Effector memory CD4-positive, alpha-beta T cell (primary cell): ENCODE data around the gene ZNF407.

ENCODE experiments used
- DNase-seq, 3 donors: peaks; one replicate each; pipeline ENCODE4 v3.0.0-alpha.2; 2020
- H3K27ac ChIP-seq: 2 replicates; pipeline ENCODE4 v1.7.0; 2013; ENCODE audit warnings: mild to moderate bottlenecking, low read length, moderate library complexity; ENCODE audit not compliant: insufficient read depth, poor library complexity, severe bottlenecking
- H3K27me3 ChIP-seq: replicated peaks from 2 replicates; pipeline ENCODE4 v1.7.0; 2013; ENCODE audit warnings: mild to moderate bottlenecking, low read length; ENCODE audit not compliant: insufficient read depth, control insufficient read depth, poor library complexity, severe bottlenecking
- H3K36me3 ChIP-seq: 2 replicates; pipeline ENCODE4 v1.7.0; 2013; ENCODE audit warnings: mild to moderate bottlenecking, low read length, moderate library complexity; ENCODE audit not compliant: control insufficient read depth, insufficient read depth
- H3K4me1 ChIP-seq: 2 replicates; pipeline ENCODE4 v1.7.0; 2013; ENCODE audit warnings: low read length, mild to moderate bottlenecking; ENCODE audit not compliant: control insufficient read depth, insufficient read depth, poor library complexity, severe bottlenecking
- H3K4me3 ChIP-seq: 2 replicates; pipeline ENCODE4 v1.7.0; 2013; ENCODE audit warnings: low read length, low read depth, mild to moderate bottlenecking; ENCODE audit not compliant: insufficient read depth, poor library complexity, severe bottlenecking
- H3K9me3 ChIP-seq: 2 replicates; pipeline ENCODE4 v1.7.0; 2013; ENCODE audit warnings: mild to moderate bottlenecking, low read length, moderate library complexity; ENCODE audit not compliant: control insufficient read depth

Gene ZNF407

DNA sequence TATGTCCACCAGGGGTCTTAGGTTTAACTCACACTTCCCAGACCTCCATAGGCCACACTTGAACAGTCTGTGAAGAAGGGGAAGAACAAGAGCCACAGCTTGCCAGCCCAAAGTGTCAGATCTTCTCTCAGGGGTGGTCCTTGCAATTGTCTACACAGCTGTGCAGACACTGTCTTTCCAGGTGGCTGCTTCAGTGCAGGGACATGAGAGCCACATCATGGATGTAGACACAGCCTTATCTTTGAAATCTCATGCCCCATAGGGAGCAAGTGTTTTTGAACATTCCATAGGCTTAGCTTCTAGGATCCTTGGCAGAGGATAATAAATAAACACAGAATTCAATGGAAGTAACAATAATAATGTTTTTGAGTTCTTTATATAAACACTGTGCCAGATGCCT, 6.7 kb downstream of the ZNF407 start:
- no peaks in the 10 kb centered on the region for H3K36me3 ChIP-seq
- H3K27me3 ChIP-seq = no peaks in the 10 kb centered on the region
- H3K27ac ChIP-seq = no peak overlapping the region
- DNase-seq = no peak
- H3K9me3 ChIP-seq = no peaks in the 10 kb centered on the region
- no peaks in the 10 kb centered on the region for H3K4me1 ChIP-seq
- H3K4me3 ChIP-seq = no peak overlapping the region

DNA sequence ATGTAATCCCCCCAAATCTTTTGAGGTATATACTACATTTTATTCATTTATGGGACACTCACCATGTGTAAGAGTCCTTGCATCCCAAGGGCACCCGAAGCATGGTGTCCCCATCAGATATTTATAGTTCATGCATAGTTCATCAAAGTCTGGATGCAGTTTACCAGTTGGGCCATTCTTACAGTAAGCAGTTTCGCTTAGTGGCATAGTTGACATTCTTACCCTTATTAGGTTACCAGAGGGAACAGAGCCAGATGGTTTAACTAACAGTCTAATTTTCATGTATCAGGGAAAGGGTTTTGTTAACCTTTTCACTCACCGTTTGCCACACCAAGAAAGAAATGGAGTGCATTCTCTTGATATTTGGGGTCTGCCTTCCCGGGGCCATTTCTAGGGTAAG, 7.1 kb downstream of the ZNF407 start:
- no peaks in the 10 kb centered on the region for H3K27me3 ChIP-seq
- no peak for DNase-seq
- no peaks in the 10 kb centered on the region for H3K36me3 ChIP-seq
- no peaks in the 10 kb centered on the region for H3K9me3 ChIP-seq
- H3K4me1 ChIP-seq = no peaks in the 10 kb centered on the region
- H3K27ac ChIP-seq = no peak overlapping the region
- no peak overlapping the region for H3K4me3 ChIP-seq

DNA sequence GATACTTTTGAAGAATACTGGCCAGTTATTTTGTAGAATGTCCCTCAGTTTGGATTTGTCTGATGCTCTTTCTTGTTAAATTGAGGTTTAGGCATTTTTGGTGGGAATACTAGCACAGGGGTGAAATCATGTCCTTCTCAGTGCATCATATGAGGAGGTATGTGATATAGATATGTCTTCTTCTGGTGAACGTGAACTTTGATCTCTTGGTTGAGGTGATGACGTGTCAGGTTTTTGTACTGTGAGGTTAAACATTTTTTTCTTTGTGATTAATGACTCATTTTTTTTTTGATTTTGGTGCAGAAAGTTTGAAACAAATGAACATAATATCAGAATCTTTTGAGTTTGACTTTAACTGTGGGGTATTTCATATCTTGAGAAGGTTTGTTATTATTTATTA, 11.0 kb downstream of the ZNF407 start:
- no peak for DNase-seq
- no peaks in the 10 kb centered on the region for H3K4me1 ChIP-seq
- no peaks in the 10 kb centered on the region for H3K27me3 ChIP-seq
- no peaks in the 10 kb centered on the region for H3K9me3 ChIP-seq
- no peak overlapping the region for H3K4me3 ChIP-seq
- H3K27ac ChIP-seq = no peak overlapping the region
- H3K36me3 ChIP-seq = no peaks in the 10 kb centered on the region

DNA sequence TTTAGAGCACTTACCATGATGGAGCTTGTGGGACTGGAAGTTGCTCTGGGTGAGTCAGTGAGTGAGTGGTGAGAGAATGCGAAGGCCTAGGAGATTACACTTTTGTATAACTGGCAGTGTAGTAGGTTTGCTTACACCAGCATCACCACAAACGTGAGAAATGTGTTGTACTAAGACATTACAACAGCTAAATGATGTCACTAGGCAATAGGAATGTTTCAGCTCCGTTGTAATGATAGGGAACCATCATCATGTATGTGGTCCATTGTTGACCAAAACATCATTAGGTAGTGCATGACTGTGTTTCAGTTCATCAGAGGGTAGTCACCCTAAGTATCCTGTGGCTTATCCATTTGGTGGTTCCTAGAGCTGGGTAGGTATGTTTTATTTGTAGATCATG, 11.9 kb downstream of the ZNF407 start:
- H3K27me3 ChIP-seq = no peaks in the 10 kb centered on the region
- no peaks in the 10 kb centered on the region for H3K9me3 ChIP-seq
- no peak overlapping the region for H3K4me3 ChIP-seq
- H3K4me1 ChIP-seq = no peaks in the 10 kb centered on the region
- H3K27ac ChIP-seq = no peak overlapping the region
- no peaks in the 10 kb centered on the region for H3K36me3 ChIP-seq
- DNase-seq = no peak

DNA sequence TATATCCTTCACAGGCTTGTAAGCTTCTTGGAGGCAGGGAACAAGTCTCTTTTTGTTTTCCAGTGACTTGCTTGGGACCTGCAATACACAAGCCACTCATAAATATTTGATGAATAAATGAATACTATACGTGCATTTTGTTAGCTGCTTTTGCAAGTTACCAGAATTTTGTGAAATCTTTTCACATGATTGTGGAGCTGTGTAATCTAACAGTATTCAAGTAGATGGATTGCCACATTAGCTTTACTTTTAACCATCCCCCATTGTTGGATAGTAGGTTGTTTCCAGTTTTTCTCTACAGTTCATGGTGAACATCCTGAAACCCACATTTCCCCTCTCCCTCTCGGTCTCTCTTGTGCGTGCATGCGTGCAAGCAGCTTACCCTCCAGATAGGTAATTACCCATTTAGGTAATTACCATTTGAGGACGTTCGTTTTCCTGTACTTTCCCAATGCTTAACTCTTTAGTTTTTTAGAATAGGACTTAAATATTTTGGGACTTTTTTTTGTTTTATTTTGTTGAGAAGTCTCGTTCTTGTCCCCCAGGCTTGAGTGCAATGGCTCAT, 12.5 kb downstream of the ZNF407 start:
- no peaks in the 10 kb centered on the region for H3K4me1 ChIP-seq
- H3K9me3 ChIP-seq = no peaks in the 10 kb centered on the region
- no peaks in the 10 kb centered on the region for H3K27me3 ChIP-seq
- DNase-seq = no peak
- H3K4me3 ChIP-seq = no peak overlapping the region
- no peaks in the 10 kb centered on the region for H3K36me3 ChIP-seq
- H3K27ac ChIP-seq = no peak overlapping the region

DNA sequence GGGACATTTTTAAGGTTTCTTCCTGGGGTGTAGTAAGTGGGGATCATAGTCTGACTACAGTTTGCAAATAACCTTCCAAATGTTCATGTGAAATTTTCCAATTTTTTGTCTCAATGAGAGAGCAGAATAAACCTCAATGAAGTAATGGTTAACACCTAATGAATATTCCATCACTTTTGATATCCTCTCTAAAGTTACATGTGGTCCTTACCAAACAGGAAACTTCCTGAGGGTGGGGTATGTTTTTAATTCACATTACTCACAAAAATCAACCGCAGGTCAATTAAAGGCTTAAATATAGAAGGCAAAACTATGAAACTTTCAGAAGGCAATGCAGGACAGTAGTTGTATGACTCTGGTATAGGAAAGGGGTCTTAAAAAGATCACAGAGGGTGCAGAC, 13.2 kb downstream of the ZNF407 start:
- H3K4me1 ChIP-seq = no peaks in the 10 kb centered on the region

DNA sequence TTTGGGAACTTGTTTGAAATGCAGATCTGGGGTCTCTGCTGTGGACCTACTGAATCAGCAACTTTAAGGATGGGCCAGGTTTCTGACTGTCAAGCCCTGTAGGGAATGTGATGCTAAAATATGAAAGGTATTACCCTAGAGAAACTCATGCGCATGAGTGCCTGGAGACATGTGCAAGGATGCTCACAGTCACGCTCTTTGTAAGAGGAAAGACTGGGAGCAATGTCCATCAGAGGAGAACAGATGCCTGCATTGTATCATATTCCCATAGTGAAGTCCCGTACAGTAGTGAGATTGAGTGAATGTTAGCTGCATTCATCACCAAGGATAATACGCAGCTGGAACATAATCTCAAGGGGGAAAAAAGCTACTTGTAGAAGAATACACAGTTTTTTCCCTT, 14.1 kb downstream of the ZNF407 start:
- no peak overlapping the region for H3K27ac ChIP-seq
- H3K4me1 ChIP-seq = no peaks in the 10 kb centered on the region

More for the DNA sequence above, 13.2 kb downstream of the ZNF407 start:
- Histone ChIP-seq H3K36me3 (no peaks in the 10 kb centered on the region), H3K4me3 (no peak overlapping the region), H3K27me3 (no peaks in the 10 kb centered on the region), H3K9me3 (no peaks in the 10 kb centered on the region), H3K27ac (no peak overlapping the region)
- DNase-seq = no peak

DNA sequence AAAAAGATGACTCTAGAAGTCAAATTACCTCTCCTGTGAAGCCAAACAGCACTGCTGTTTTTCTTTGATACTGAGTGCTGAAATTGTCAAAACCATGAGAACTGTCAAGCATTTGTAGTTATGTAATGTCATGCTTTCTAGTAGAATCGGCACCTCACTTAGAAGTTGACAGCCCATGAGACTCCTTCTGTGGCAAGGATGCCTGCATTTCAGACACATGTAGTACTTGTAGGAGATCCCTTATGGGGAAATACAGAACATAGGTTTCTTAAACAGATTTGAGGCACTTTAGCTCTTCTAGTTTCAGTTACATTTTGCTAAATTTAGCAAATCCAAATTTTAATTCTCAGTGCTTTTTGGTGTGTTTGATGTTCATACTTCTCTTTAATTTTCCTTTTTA, 15.7 kb downstream of the ZNF407 start:
- no peaks in the 10 kb centered on the region for H3K27me3 ChIP-seq
- H3K4me1 ChIP-seq = no peaks in the 10 kb centered on the region
- no peaks in the 10 kb centered on the region for H3K9me3 ChIP-seq
- no peak overlapping the region for H3K4me3 ChIP-seq
- no peak for DNase-seq
- no peak overlapping the region for H3K27ac ChIP-seq
- no peaks in the 10 kb centered on the region for H3K36me3 ChIP-seq

More for the DNA sequence above, 14.1 kb downstream of the ZNF407 start:
- H3K4me3 ChIP-seq = no peak overlapping the region
- H3K27me3 ChIP-seq = no peaks in the 10 kb centered on the region
- DNase-seq = no peak
- no peaks in the 10 kb centered on the region for H3K36me3 ChIP-seq
- H3K9me3 ChIP-seq = no peaks in the 10 kb centered on the region

DNA sequence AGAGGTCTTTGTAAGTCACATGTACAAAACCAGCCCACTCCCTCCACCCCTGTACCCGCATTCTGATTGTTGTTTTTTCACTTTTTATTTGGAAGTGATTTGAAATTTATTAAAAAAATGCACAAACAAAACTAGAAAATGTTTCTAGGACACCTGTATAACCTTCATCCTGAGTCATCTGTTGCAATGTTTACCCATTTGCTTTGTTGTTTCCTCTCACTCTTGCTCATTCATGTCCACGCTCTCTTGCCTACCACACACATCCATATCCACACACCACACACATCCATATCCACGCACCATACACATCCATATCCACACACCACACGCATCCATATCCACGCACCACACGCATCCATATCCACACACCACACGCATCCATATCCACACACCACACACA, 18.8 kb downstream of the ZNF407 start:
- DNase-seq = no peak
- no peaks in the 10 kb centered on the region for H3K36me3 ChIP-seq
- H3K27ac ChIP-seq = no peak overlapping the region
- H3K27me3 ChIP-seq = no peaks in the 10 kb centered on the region
- H3K4me1 ChIP-seq = no peaks in the 10 kb centered on the region
- no peak overlapping the region for H3K4me3 ChIP-seq
- no peaks in the 10 kb centered on the region for H3K9me3 ChIP-seq

DNA sequence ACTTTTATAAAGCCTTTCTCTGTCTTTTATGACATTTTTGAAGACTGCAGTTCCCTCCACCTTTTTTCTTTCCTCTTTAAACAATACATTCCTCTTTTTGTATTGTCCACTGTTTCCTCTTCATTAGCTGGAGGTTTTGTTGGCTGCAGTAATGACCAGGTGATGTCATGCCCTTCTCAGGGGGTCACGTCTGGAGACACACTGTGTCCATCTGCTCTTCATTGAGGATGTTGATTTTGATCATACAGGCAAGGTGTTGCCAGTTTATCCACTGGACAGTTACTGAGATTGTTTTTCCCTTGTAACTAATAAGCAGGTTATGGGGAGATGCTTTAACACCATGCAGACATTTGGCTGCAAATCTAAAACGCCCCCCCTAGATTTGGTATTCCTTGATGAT, 19.8 kb downstream of the ZNF407 start:
- H3K4me3 ChIP-seq = no peak overlapping the region
- no peak overlapping the region for H3K27ac ChIP-seq
- no peaks in the 10 kb centered on the region for H3K4me1 ChIP-seq
- H3K9me3 ChIP-seq = no peaks in the 10 kb centered on the region
- no peaks in the 10 kb centered on the region for H3K36me3 ChIP-seq
- DNase-seq = no peak
- no peaks in the 10 kb centered on the region for H3K27me3 ChIP-seq

DNA sequence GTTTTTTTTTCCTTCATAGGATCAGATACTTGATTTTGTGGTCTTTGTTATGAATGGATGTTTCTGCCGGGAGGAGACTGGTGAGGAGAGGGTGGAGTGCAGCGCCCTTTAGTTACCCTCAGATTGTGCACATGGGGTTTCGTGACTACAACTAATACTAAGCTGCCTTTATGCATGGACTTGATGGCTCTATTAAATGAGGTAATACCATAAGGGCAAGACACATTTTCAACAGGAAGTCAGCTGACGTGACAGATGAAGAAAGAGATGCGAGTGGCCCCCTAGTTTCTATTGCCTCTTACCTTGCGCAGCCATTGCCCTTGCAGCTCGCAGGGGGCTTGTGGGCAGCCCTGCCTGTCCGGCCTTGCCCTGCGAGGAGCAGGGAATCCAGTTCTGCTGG, 24.4 kb downstream of the ZNF407 start:
- H3K4me1 ChIP-seq = no peaks in the 10 kb centered on the region

More for the DNA sequence above, 24.4 kb downstream of the ZNF407 start:
- no peak for DNase-seq
- no peaks in the 10 kb centered on the region for H3K27me3 ChIP-seq
- H3K36me3 ChIP-seq = no peaks in the 10 kb centered on the region
- H3K4me3 ChIP-seq = no peak overlapping the region
- no peak overlapping the region for H3K27ac ChIP-seq
- no peaks in the 10 kb centered on the region for H3K9me3 ChIP-seq
